Body of pancreas (tissue), 4 donors: ENCODE results near the gene KRTAP10-2. TPM values are rescaled to one million over a fixed set of nuclear protein-coding genes. Genes with fewer than 3 reads are reported as not detected.

Experiments used
- ATAC-seq: fragments of 150-250 bp; one replicate; pipeline ENCODE4 v1.9.1; 2016
- DNase-seq, 4 donors: peaks; one replicate each; pipeline ENCODE4 v3.0.0-alpha.2; 2019
- H3K27ac ChIP-seq, 4 donors: fragments of 200-600 bp; sonication (generic); 1 replicate in 3 of 4; 2 replicates in 1 of 4; pipeline versions ENCODE4 v1.5.1 to v1.6.1; 2016 to 2019; ENCODE audit warnings: mild to moderate bottlenecking in 1 of 4, mixed read lengths in 1 of 4, moderate library complexity in 1 of 4
- H3K27me3 ChIP-seq, 2 donors: fragments of 200-600 bp; sonication (generic); one replicate each; pipeline ENCODE4 v1.6.0; 2016; ENCODE audit warnings: mild to moderate bottlenecking in 1 of 2
- H3K36me3 ChIP-seq, 2 donors: fragments of 200-600 bp; sonication (generic); replicated peaks in 1 of 2; 2 replicates each; pipeline ENCODE4 v1.5.1; 2016; ENCODE audit warnings: low read depth in 2 of 2; ENCODE audit not compliant: insufficient read depth in 1 of 2
- H3K4me1 ChIP-seq: fragments of 200-600 bp; sonication (generic); one replicate; pipeline ENCODE4 v1.6.0; 2016
- H3K4me3 ChIP-seq, 2 donors: fragments of 200-600 bp; sonication (generic); 1 replicate in 1 of 2; 2 replicates in 1 of 2; pipeline ENCODE4 v1.5.1; 2016 to 2019
- H3K9me3 ChIP-seq, 3 donors: fragments of 200-600 bp; sonication (generic); 1 replicate in 2 of 3; 2 replicates in 1 of 3; pipeline ENCODE4 v1.5.1; 2016
- POLR2A ChIP-seq, 3 donors: fragments of 450-650 bp; IDR thresholded peaks; one replicate each; pipeline ENCODE4 v1.6.1; 2016; ENCODE audit warnings: antibody characterized with exemption in 3 of 3, mild to moderate bottlenecking in 2 of 3
- WGBS, 2 donors: methylation state at CpG; one replicate each; pipeline ENCODE4 v1.1.5; 2017; 5-methylcytosine and 5-hydroxymethylcytosine counted together
- intact Hi-C: fragments of 100-400 bp; cut with DNase I; formaldehyde crosslinking; loops from one replicate; pipeline ENCODE4 v1.15.1; 2023
- total RNA-seq, 2 donors: library from RNA; depleted of rRNA; stranded (reverse); fragments of >200 nt; gene quantifications; one replicate each; pipeline ENCODE4 v1.1.0, GENCODE V29; 2016
- TF ChIP-seq, protein P1 (sequence below), 7 experiments: fragments of 450-650 bp in 4 of 7; fragments of 200-600 bp in 3 of 7; sonication (generic) in 3 of 7; IDR thresholded peaks; one replicate each; pipeline ENCODE4 v1.5.1; 2016 to 2019; ENCODE audit warnings: antibody characterized with exemption in 7 of 7

KRTAP10-2 gene
- total RNA-seq, 2 donors from 2014 or later = not detected

DNA sequence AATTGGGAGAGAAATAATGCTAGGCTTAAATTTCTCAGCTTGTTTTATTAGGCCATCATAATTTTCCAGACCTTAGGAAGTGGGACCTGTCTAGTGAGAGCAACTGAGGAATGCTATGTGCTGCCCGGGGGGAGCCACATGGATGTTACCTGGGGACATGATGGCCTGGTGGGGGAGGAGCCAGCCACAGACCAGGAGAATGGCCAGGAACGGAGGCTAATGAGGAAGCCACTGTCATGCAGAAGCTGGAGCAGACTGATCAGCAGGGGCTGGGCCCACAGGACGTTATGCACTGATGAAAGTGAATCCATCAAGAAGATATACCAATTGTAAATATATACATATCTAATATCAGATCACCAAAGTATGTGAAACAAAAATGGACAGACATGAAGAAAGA, 6.7 kb downstream of the KRTAP10-2 start:
- no peak for ATAC-seq
- intact Hi-C loops = no loop called here
- no peaks in the 10 kb centered on the region for H3K4me1 ChIP-seq
- H3K36me3 ChIP-seq = no peaks in the 10 kb centered on the region
- H3K9me3 ChIP-seq = peaks cover 0 to 5% (median 0%) of the 10 kb centered on the region in 3 donors
- H3K27me3 ChIP-seq = peaks cover 0 to 3% of the 10 kb centered on the region in 2 donors
- 55 to 64% methylated on average over 3 of the region's 3 CpGs for whole genome bisulfite sequencing, 2 donors
- DNase-seq = no peak
- no peak overlapping the region for H3K4me3 ChIP-seq
- TF ChIP-seq, protein P1, sequence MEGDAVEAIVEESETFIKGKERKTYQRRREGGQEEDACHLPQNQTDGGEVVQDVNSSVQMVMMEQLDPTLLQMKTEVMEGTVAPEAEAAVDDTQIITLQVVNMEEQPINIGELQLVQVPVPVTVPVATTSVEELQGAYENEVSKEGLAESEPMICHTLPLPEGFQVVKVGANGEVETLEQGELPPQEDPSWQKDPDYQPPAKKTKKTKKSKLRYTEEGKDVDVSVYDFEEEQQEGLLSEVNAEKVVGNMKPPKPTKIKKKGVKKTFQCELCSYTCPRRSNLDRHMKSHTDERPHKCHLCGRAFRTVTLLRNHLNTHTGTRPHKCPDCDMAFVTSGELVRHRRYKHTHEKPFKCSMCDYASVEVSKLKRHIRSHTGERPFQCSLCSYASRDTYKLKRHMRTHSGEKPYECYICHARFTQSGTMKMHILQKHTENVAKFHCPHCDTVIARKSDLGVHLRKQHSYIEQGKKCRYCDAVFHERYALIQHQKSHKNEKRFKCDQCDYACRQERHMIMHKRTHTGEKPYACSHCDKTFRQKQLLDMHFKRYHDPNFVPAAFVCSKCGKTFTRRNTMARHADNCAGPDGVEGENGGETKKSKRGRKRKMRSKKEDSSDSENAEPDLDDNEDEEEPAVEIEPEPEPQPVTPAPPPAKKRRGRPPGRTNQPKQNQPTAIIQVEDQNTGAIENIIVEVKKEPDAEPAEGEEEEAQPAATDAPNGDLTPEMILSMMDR (IDR thresholded peaks at IDR 0.05) = no peak
- TF ChIP-seq POLR2A (IDR thresholded peaks at IDR 0.05) = no peak
- H3K27ac ChIP-seq = no peak overlapping the region

DNA sequence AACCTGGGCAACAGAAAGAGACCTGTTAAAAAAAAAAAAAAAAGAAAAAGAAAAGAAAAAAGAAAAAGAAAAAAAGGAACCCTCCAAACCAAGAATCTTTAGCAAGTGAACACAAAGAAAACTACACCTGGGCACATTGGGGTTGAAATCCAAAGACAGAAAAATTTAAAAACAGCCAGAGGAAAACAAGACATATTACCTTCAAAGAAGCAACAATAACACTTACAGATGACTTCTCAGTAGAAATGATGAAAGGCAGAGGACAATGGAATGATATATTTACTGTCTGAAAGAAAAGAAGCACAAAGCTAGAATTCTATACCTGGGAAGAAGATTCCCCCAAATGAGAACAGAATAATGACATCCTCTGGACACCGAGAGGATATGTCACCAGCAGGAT, 8.6 kb downstream of the KRTAP10-2 start:
- ATAC-seq (no peak), DNase-seq (no peak)
- peaks cover 0 to 1% of the 10 kb centered on the region in 2 donors for H3K27me3 ChIP-seq
- no peaks in the 10 kb centered on the region for H3K4me1 ChIP-seq
- no peak for TF ChIP-seq POLR2A (IDR thresholded peaks at IDR 0.05)
- TF ChIP-seq, protein P1 (IDR thresholded peaks at IDR 0.05) = no peak
- 56 to 72% methylated on average over 1 of the region's 1 CpG for WGBS, 2 donors
- peaks cover 0 to 5% (median 0%) of the 10 kb centered on the region in 3 donors for H3K9me3 ChIP-seq
- no peaks in the 10 kb centered on the region for H3K36me3 ChIP-seq
- no peak overlapping the region for H3K27ac ChIP-seq
- no peak overlapping the region for H3K4me3 ChIP-seq
- intact Hi-C loops = no loop called here

DNA sequence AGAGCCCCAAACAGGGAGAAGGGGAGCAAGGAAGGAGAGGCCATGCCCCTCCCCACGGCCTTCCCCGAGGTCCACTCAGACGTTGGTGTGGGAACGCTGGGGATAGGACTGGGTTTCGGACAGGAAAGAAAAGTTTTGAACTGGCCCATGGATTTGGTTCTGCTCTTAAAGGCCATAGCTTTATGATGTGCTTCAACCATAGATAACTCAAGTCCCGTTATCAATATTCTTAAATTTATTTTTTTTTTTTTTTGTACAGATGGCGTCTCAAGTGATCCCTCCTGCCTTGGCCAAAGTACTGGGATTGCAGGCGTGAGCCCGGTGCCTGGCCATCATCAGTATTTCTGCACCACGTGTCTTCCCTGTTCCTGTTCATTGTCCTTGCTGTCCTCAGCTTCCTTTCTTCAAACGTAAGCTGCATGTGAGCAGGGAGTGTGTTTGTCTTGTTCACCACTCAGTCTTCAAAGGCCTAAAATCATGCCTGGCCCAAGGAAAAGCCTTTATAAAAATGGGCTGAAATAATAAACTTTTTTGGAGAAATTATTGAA, 10.5 kb downstream of the KRTAP10-2 start:
- Histone ChIP-seq H3K36me3 (no peaks in the 10 kb centered on the region), H3K4me3 (no peak overlapping the region), H3K27ac (no peak overlapping the region), H3K27me3 (no peaks in the 10 kb centered on the region), H3K9me3 (no peaks in the 10 kb centered on the region), H3K4me1 (no peaks in the 10 kb centered on the region)
- DNase-seq (no peak), ATAC-seq (no peak)
- TF ChIP-seq, protein P1 (IDR thresholded peaks at IDR 0.05) = no peak
- TF ChIP-seq POLR2A (IDR thresholded peaks at IDR 0.05) = no peak
- intact Hi-C loops = no loop called here
- 66 to 73% methylated on average over 11 of the region's 11 CpGs for WGBS, 2 donors

DNA sequence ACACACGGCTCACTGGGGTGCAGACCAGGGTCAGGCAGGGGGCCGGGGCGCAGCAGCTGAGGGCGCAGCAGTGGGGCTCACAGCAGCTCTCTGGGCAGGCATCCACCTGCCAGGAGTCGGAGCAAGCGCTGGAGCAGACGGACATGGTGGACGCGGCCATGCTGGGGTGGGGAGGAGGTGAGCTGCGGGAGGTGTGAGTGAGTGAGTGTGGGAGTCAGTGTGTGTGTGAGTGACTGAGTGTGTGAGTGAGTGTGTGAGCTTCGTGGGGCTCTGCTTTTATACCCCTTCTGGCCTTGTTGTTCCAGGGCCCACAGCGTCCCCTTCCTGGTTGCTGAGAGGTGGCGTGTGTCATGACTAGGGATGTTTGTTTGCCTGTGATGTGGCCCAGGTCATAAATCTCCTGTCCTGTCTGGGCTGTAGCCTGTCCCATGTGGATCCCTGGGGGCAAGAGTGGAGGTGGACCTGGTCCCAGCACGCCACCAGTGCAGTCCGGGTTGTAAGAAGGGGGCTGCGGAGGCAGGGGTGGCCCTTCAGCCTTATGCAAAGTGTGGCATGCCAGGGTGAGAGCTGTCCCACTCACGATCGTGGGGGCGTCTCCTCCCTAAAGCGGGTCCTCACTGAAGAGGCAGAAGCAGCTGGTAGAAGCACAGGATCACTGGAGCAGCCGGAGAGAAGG, 11.2 kb downstream of the KRTAP10-2 start, which contains the start of gene KRTAP10-1:
TSS of gene KRTAP10-1 (minus strand) at position 205 of the 676 bp plus-strand sequence. CDS start at position 160, 45 bp downstream.
- no peaks in the 10 kb centered on the region for H3K9me3 ChIP-seq
- ATAC-seq (no peak), DNase-seq (peak in 1 of 4 donors; percentile 7)
- H3K4me1 ChIP-seq = no peaks in the 10 kb centered on the region
- no peak within 1 kb of the TSS for H3K27ac ChIP-seq
- intact Hi-C loops = no loop called here
- 52 to 67% methylated on average over 13 to 19 of the region's 21 CpGs for WGBS, 2 donors
- H3K27me3 ChIP-seq = no peaks in the 10 kb centered on the region
- H3K36me3 ChIP-seq = no peaks in the 10 kb centered on the region
- TF ChIP-seq, protein P1 (IDR thresholded peaks at IDR 0.05) = no peak
- TF ChIP-seq POLR2A (IDR thresholded peaks at IDR 0.05) = no peak
- no peak within 1 kb of the TSS for H3K4me3 ChIP-seq
